K562 (cell line): ENCODE data around the gene TRIM14. TPM values are rescaled to one million over a fixed set of nuclear protein-coding genes. Genes with fewer than 3 reads are reported as not detected.

ENCODE experiments used
- ATAC-seq: fragments of 200-7000 bp; cut with Tn5 transposase; 3 replicates; pipeline ENCODE4 v1.9.1; 2020; ENCODE audit warnings: moderate library complexity
- BruUV-seq: library from RNA; stranded (reverse); fragments of 400-500 nt; replicated peaks from 2 replicates; lab custom pipeline; 2021; lab: Mats Ljungman, UMichigan
- CTCF ChIA-PET: fragments of 300-600 bp; formaldehyde crosslinking; extraction: SDS; loops from one replicate; lab custom pipeline; 2021; ENCODE audit warnings: low intra/inter-chr PET ratio; lab: Yijun Ruan, JAX
- POLR2A ChIA-PET: fragments of 300-600, 350-650 bp; sonication (Branson Sonifier 250); formaldehyde crosslinking; extraction: SDS; loops from one replicate; lab custom pipeline; 2021; ENCODE audit warnings: antibody characterized with exemption, inconsistent platforms; lab: Yijun Ruan, JAX
- DNase-seq, 4 experiments: peaks; one replicate each; pipeline versions ENCODE4 v3.0.0 to v3.0.0-alpha.2; 2011 to 2018; ENCODE audit warnings: low spot score in 3 of 4, mixed read lengths in 3 of 4; ENCODE audit errors: extremely low read depth in 1 of 4
- FAIRE-seq: peaks from 2 replicates; lab custom pipeline; 2011; peaks lifted over from hg19 to GRCh38; lab: Jason Lieb, UNC
- H2AFZ ChIP-seq: 2 replicates; pipeline ENCODE4 v1.6.0; 2011; ENCODE audit warnings: low read depth, low read length, control low read depth, inconsistent platforms
- H3K27ac ChIP-seq: fragments of 200-600 bp; 3 replicates; pipeline ENCODE4 v1.8.0; 2011; ENCODE audit warnings: low read depth, mild to moderate bottlenecking, control low read depth, inconsistent platforms, low read length, moderate library complexity, mixed read lengths; ENCODE audit errors: extremely low read depth
- H3K27me3 ChIP-seq, 2 experiments: fragments of 300-600 bp in 1 of 2; 2 replicates in 1 of 2; 3 replicates in 1 of 2; pipeline versions ENCODE4 v1.6.0 to v1.8.0; 2011; ENCODE audit warnings: inconsistent platforms in 2 of 2, low read length in 2 of 2, mild to moderate bottlenecking in 1 of 2, mixed read lengths in 1 of 2, moderate library complexity in 1 of 2; ENCODE audit not compliant: control insufficient read depth in 2 of 2, insufficient read depth in 2 of 2
- H3K36me3 ChIP-seq: fragments of 300-600 bp; 3 replicates; pipeline ENCODE4 v1.8.0; 2011; ENCODE audit warnings: mild to moderate bottlenecking, low read length, inconsistent platforms; ENCODE audit not compliant: control insufficient read depth, insufficient read depth
- H3K4me1 ChIP-seq, 2 experiments: fragments of 200-600 bp in 1 of 2; replicated peaks in 1 of 2; 2 replicates in 1 of 2; 3 replicates in 1 of 2; pipeline versions ENCODE4 v1.5.1 to v1.8.0; 2011; ENCODE audit warnings: inconsistent platforms in 2 of 2, low read length in 2 of 2, mild to moderate bottlenecking in 1 of 2, mixed read lengths in 1 of 2, moderate library complexity in 1 of 2; ENCODE audit not compliant: control insufficient read depth in 2 of 2, insufficient read depth in 2 of 2
- H3K4me2 ChIP-seq: 2 replicates; pipeline ENCODE4 v1.6.1; 2011; ENCODE audit warnings: low read length, control low read depth, inconsistent platforms, mixed read lengths; ENCODE audit not compliant: insufficient read depth
- H3K4me3 ChIP-seq: fragments of 200-600 bp; sonication (generic), shearing (Covaris generic); 2 replicates; pipeline ENCODE4 v1.5.1; 2016; ENCODE audit warnings: control low read depth, inconsistent platforms
- H3K79me2 ChIP-seq: fragments of 200-600 bp; 3 replicates; pipeline ENCODE4 v1.8.0; 2011; ENCODE audit warnings: low read length, inconsistent platforms; ENCODE audit not compliant: control insufficient read depth, insufficient read depth
- H3K9ac ChIP-seq, 2 experiments: 2 replicates each; pipeline versions ENCODE4 v1.6.0 to v1.6.1; 2011; ENCODE audit warnings: low read depth in 2 of 2, low read length in 2 of 2, control low read depth in 1 of 2, inconsistent platforms in 1 of 2, mild to moderate bottlenecking in 1 of 2, mixed read lengths in 1 of 2; ENCODE audit not compliant: insufficient read depth in 1 of 2
- H3K9me1 ChIP-seq: one replicate; pipeline ENCODE4 v1.6.0; 2011; ENCODE audit warnings: inconsistent platforms, mild to moderate bottlenecking, low read length, moderate library complexity; ENCODE audit not compliant: control insufficient read depth, insufficient read depth
- H3K9me3 ChIP-seq: replicated peaks from 2 replicates; pipeline ENCODE4 v1.5.1; 2011; ENCODE audit warnings: low read depth, low read length, inconsistent platforms; ENCODE audit not compliant: control insufficient read depth, insufficient read depth
- H4K20me1 ChIP-seq: replicated peaks from 2 replicates; pipeline ENCODE4 v1.6.1; 2011; ENCODE audit warnings: low read length, inconsistent platforms, mixed read lengths; ENCODE audit not compliant: control insufficient read depth, insufficient read depth
- E2F6 ChIP-seq, 2 experiments: IDR thresholded peaks; 2 replicates each; pipeline ENCODE4 v1.6.1; 2011; ENCODE audit warnings: borderline replicate concordance in 1 of 2, control low read depth in 1 of 2, low read depth in 1 of 2, low read length in 1 of 2, mild to moderate bottlenecking in 1 of 2, mixed read lengths in 1 of 2, moderate library complexity in 1 of 2; ENCODE audit not compliant: insufficient read depth in 1 of 2, insufficient read length in 1 of 2, poor library complexity in 1 of 2, severe bottlenecking in 1 of 2; ENCODE audit errors: extremely low read depth in 1 of 2
- ZNF140 ChIP-seq: fragments of 250-450 bp; sonication (Bioruptor Pico); IDR thresholded peaks from 2 replicates; pipeline ENCODE4 v1.8.0; 2021; ENCODE audit warnings: moderate library complexity, mild to moderate bottlenecking, inconsistent platforms
- ZNF165 ChIP-seq: fragments of 250-450 bp; sonication (Bioruptor Pico); IDR thresholded peaks from 2 replicates; pipeline ENCODE4 v1.4.0; 2020; ENCODE audit warnings: borderline replicate concordance
- WGBS: fragments of 100-300 bp; shearing (Covaris generic); methylation state at CpG from one replicate; pipeline ENCODE4 v1.1.6; 2016; ENCODE audit warnings: low coverage, mixed read lengths; ENCODE audit not compliant: insufficient coverage; ENCODE audit errors: missing lambda C conversion rate; 5-methylcytosine and 5-hydroxymethylcytosine counted together
- in situ Hi-C: fragments of 300-500 bp; cut with MboI; formaldehyde crosslinking; loops from 4 replicates; pipeline ENCODE4 v1.15.0; 2018; ENCODE audit warnings: inconsistent platforms, mixed read lengths
- intact Hi-C: fragments of 100-400 bp; cut with micrococcal nuclease; formaldehyde crosslinking; loops from 2 replicates; pipeline ENCODE4 v1.14.2; 2022
- polyA plus RNA-seq, 8 experiments: library from polyadenylated mRNA; depleted of rRNA in 4 of 8; stranded (reverse) in 5 of 8; unstranded in 3 of 8; fragments of >200 nt; fragmentation: Nextera tagmentation in 2 of 8; fragmentation: Illumina TruSeq in 1 of 8; extraction: Ambion mirVana in 2 of 8; extraction: Trizol in 1 of 8; gene quantifications; 2 replicates each; pipeline versions ENCODE4 v1.2.1 to v1.2.3, GENCODE V29; 2011 to 2014; ENCODE audit warnings: inconsistent platforms in 1 of 8, missing spikeins in 1 of 8
- total RNA-seq, 7 experiments: library from RNA; depleted of rRNA in 6 of 7; stranded (reverse); fragments of >200 nt in 6 of 7; fragmentation: Illumina TruSeq in 2 of 7; extraction: Trizol in 2 of 7; gene quantifications; 2 replicates each; pipeline versions ENCODE4 v1.2.1 to v1.2.3, GENCODE V29; 2011 to 2021; ENCODE audit warnings: low replicate concordance in 1 of 7
- TF ChIP-seq, protein P1 (sequence below): fragments of 150-350 bp; conservative IDR thresholded peaks from 2 replicates; pipeline ENCODE4 v1.6.1; 2014; ENCODE audit warnings: low read length

Gene TRIM14
- total and polyA plus RNA-seq, 9 of the 15 experiments (the other 6 are each of a cell fraction or from before 2014, with no cell fraction given), result 7.6 to 41.0 (median 17.9) TPM

DNA sequence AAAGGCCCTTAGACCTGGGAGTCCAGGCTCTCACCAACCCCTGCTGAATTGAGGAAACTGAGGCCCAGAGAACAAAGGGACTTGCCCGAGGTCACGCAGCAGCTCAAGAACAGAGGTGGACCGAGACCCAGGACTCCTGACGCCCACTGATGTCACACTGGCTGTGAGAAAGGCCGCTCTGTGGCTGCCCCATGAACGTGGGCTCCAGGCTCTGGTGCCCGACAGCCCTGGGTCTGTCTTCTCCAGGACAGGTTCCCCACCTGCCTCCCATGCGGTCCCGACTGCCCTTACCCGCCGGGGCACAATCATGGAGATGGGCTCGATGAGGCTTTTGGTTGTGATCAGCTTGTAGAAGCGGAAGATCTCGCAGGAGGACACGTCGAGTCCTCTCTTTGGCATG lies 9.3 kb upstream of the TRIM14 start:
- TF ChIP-seq ZNF165 (CRISPR knock-in tag) (no peak), ZNF140 (CRISPR knock-in tag) (no peak), E2F6 (IDR thresholded peaks at IDR 0.05; ENCODE audit: borderline replicate concordance in 1 of 2, extremely low read depth in 1 of 2, insufficient read depth in 1 of 2, insufficient read length in 1 of 2, low read depth in 1 of 2, low read length in 1 of 2, poor library complexity in 1 of 2, severe bottlenecking in 1 of 2) (no peak)
- TF ChIP-seq, protein P1, sequence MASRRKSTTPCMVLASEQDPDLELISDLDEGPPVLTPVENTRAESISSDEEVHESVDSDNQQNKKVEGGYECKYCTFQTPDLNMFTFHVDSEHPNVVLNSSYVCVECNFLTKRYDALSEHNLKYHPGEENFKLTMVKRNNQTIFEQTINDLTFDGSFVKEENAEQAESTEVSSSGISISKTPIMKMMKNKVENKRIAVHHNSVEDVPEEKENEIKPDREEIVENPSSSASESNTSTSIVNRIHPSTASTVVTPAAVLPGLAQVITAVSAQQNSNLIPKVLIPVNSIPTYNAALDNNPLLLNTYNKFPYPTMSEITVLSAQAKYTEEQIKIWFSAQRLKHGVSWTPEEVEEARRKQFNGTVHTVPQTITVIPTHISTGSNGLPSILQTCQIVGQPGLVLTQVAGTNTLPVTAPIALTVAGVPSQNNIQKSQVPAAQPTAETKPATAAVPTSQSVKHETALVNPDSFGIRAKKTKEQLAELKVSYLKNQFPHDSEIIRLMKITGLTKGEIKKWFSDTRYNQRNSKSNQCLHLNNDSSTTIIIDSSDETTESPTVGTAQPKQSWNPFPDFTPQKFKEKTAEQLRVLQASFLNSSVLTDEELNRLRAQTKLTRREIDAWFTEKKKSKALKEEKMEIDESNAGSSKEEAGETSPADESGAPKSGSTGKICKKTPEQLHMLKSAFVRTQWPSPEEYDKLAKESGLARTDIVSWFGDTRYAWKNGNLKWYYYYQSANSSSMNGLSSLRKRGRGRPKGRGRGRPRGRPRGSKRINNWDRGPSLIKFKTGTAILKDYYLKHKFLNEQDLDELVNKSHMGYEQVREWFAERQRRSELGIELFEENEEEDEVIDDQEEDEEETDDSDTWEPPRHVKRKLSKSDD, result no peak
- CTCF ChIA-PET, result no interaction called here
- Histone ChIP-seq H3K9me3 (no peaks in the 10 kb centered on the region), H3K27me3 (no peaks in the 10 kb centered on the region), H3K9ac (no peak overlapping the region; a peak in 1 of 4 replicates), H3K4me2 (no peak overlapping the region), H3K4me3 (no peak overlapping the region), H3K9me1 (no peaks in the 10 kb centered on the region), H4K20me1 (no peaks in the 10 kb centered on the region), H3K79me2 (no peaks in the 10 kb centered on the region), H2AFZ (no peak overlapping the region), H3K4me1 (no peaks in the 10 kb centered on the region; a peak in 1 of 5 replicates), H3K27ac (no peak overlapping the region), H3K36me3 (peaks cover 75% of the 10 kb centered on the region; the same call in 2 of the 3 replicates)
- in situ Hi-C loops, result no loop called here
- intact Hi-C loops, result no loop called here
- POLR2A ChIA-PET, result interaction anchor here (1.0 kb wide), 1 partner anchor 9 kb away, joined by 4 read pairs; the partner anchor contains the start of gene TRIM14
- ATAC-seq (no peak), FAIRE-seq (no peak), DNase-seq (no peak)
- BruUV-seq, result no TSS peak
- 91% methylated on average over 15 of the region's 16 CpGs for WGBS
